ENCODE results near the gene TRIM41. TPM values are rescaled to one million over a fixed set of nuclear protein-coding genes. Genes with fewer than 3 reads are reported as not detected.
A peak's percentile ranks its signal among the peaks of the same experiment; 100 is the strongest.

Gene TRIM41
- total and polyA plus RNA-seq, 2 of the 13 experiments (the other 11 are each of a cell fraction or from before 2014, with no cell fraction given) = 10.2 to 16.7 TPM

DNA sequence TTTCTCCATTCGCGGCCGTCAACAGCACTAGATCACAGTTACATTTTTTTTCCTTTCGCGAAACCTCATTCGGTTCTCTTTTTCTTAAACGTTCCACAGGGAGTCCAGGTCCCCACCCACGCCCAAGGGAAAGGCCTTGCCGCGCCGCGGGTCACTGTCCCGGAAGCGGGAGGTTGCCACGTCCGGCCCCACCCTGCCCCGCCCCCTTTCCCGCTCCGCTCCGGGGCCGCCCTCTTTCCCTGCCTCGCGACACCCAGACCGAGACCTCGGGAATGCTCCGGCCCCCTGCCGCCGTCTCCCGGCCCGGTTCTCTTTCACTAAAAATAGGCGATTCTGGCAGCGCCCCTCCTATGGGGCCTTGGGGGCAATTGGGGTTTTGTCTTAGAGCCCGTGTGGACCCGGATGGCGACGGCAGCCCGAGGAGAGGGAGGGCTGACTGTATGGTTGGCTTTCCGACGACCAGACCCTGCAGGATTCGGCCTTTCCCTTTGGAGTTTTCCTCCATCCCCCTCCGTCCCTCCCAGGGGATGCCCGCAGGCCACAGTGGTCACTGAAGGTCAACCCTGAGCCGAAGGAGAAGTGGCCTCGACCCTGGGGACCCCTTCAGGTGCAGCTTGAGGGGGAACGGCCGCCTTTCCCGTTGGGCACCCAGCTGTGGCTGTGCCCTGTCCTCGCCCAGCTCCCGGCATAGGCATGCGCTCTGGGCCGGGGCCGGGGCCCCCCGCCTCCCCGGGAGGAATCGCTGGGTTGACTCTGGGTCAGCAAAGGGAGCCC, 23.4 kb downstream of the TRIM41 start (continued):
- TF ChIP-seq THAP9 (CRISPR knock-in tag; IDR thresholded peaks at IDR 0.05; ENCODE audit: borderline replicate concordance) (no peak), SIN3B (IDR thresholded peaks at IDR 0.05; ENCODE audit: low read length) (no peak), MIER3 (CRISPR knock-in tag; IDR thresholded peaks at IDR 0.05; ENCODE audit: borderline replicate concordance) (no peak), ESRRA (CRISPR knock-in tag; IDR thresholded peaks at IDR 0.05; ENCODE audit: low read depth) (no peak), HNRNPUL1 (IDR thresholded peaks at IDR 0.05; ENCODE audit: low read depth, low read length) (no peak), SRSF1 (optimal IDR thresholded peaks at IDR 0.05; ENCODE audit: low read depth, low read length) (no peak), FOXO1 (CRISPR knock-in tag; IDR thresholded peaks at IDR 0.05) (no peak), ZNF709 (CRISPR knock-in tag; IDR thresholded peaks at IDR 0.05) (no peak), TAF1 (CRISPR knock-in tag; IDR thresholded peaks at IDR 0.05) (peak; percentile 71; the same call in 1 of the 2 replicates), KAT8 (CRISPR knock-in tag; IDR thresholded peaks at IDR 0.05) (peak; percentile 64), HBP1 (CRISPR knock-in tag; IDR thresholded peaks at IDR 0.05; ENCODE audit: low read depth) (no peak; the same call in 1 of the 2 replicates), SNRNP70 (IDR thresholded peaks at IDR 0.05; ENCODE audit: low read depth, low read length) (no peak)
- TF ChIP-seq, protein P1, sequence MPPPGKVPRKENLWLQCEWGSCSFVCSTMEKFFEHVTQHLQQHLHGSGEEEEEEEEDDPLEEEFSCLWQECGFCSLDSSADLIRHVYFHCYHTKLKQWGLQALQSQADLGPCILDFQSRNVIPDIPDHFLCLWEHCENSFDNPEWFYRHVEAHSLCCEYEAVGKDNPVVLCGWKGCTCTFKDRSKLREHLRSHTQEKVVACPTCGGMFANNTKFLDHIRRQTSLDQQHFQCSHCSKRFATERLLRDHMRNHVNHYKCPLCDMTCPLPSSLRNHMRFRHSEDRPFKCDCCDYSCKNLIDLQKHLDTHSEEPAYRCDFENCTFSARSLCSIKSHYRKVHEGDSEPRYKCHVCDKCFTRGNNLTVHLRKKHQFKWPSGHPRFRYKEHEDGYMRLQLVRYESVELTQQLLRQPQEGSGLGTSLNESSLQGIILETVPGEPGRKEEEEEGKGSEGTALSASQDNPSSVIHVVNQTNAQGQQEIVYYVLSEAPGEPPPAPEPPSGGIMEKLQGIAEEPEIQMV (CRISPR knock-in tag; IDR thresholded peaks at IDR 0.05; ENCODE audit: low read depth) = no peak; the same call in 1 of the 2 replicates
- TF ChIP-seq, protein P2, sequence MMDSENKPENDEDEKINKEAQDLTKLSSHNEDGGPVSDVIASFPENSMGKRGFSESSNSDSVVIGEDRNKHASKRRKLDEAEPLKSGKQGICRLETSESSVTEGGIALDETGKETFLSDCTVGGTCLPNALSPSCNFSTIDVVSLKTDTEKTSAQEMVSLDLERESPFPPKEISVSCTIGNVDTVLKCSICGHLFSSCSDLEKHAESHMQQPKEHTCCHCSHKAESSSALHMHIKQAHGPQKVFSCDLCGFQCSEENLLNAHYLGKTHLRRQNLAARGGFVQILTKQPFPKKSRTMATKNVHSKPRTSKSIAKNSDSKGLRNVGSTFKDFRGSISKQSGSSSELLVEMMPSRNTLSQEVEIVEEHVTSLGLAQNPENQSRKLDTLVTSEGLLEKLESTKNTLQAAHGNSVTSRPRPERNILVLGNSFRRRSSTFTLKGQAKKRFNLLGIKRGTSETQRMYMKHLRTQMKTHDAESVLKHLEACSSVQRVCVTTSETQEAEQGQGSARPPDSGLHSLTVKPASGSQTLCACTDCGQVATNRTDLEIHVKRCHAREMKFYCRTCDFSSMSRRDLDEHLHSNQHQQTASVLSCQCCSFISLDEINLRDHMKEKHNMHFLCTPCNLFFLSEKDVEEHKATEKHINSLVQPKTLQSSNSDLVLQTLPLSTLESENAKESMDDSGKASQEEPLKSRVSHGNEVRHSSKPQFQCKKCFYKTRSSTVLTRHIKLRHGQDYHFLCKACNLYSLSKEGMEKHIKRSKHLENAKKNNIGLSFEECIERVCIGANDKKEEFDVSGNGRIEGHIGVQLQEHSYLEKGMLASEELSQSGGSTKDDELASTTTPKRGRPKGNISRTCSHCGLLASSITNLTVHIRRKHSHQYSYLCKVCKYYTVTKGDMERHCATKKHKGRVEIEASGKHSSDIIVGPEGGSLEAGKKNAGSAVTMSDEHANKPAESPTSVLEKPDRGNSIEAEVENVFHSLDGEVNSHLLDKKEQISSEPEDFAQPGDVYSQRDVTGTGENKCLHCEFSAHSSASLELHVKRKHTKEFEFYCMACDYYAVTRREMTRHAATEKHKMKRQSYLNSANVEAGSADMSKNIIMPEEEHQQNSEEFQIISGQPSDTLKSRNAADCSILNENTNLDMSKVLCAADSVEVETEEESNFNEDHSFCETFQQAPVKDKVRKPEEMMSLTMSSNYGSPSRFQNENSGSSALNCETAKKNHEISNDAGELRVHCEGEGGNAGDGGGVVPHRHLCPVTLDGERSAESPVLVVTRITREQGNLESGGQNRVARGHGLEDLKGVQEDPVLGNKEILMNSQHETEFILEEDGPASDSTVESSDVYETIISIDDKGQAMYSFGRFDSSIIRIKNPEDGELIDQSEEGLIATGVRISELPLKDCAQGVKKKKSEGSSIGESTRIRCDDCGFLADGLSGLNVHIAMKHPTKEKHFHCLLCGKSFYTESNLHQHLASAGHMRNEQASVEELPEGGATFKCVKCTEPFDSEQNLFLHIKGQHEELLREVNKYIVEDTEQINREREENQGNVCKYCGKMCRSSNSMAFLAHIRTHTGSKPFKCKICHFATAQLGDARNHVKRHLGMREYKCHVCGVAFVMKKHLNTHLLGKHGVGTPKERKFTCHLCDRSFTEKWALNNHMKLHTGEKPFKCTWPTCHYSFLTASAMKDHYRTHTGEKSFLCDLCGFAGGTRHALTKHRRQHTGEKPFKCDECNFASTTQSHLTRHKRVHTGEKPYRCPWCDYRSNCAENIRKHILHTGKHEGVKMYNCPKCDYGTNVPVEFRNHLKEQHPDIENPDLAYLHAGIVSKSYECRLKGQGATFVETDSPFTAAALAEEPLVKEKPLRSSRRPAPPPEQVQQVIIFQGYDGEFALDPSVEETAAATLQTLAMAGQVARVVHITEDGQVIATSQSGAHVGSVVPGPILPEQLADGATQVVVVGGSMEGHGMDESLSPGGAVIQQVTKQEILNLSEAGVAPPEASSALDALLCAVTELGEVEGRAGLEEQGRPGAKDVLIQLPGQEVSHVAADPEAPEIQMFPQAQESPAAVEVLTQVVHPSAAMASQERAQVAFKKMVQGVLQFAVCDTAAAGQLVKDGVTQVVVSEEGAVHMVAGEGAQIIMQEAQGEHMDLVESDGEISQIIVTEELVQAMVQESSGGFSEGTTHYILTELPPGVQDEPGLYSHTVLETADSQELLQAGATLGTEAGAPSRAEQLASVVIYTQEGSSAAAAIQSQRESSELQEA (CRISPR knock-in tag; IDR thresholded peaks at IDR 0.05; ENCODE audit: not compliant biosample characterization) = peak; percentile 20
